ENCODE measurements around the gene ARHGAP24.

The ARHGAP24 gene

DNA sequence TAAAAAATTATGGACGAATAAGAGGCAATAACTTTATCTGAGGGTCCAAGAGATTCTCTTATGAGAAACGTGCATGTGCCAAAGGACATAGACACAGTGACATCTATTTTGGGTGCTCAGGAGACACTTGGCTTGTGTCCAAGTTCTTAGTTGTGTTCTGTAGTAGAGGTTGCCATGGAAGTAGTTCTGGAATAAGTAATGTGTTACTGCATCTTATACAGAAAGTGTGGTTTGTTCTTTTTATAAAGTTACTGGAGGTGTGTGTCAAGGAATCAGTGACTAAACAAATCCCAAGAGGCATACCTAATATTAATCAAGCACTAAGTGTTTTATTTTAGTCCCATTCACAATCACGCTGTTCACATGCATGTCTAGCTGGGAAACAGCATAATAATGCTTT, 305.7 kb downstream of the ARHGAP24 start:
- no peak for DNase-seq
- in situ Hi-C loops (cut with MboI; ENCODE audit: low pct_unique_long_range_greater_than_20kb, low sequenced_read_pairs) = no loop called here

DNA sequence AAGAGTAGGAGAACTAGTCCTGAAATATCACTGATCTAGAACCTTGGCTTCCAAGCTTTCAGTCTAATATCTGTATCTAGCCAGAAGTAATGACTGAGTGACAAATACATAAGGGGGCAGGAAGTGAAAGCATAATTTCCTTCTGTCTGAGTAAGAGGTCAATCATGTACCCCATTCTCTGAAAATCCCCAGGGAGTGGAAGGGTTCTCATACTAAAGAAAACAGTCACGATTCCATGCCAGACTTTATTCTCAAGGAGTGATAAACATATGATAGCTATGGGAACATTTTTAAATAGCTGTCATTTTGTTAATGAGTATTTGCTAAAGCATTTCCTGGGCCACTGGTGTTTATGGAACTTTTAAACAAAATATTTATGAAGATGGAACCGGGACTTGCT, 308.5 kb downstream of the ARHGAP24 start:
- in situ Hi-C loops (cut with MboI; ENCODE audit: low pct_unique_long_range_greater_than_20kb, low sequenced_read_pairs) = no loop called here
- DNase-seq = no peak

DNA sequence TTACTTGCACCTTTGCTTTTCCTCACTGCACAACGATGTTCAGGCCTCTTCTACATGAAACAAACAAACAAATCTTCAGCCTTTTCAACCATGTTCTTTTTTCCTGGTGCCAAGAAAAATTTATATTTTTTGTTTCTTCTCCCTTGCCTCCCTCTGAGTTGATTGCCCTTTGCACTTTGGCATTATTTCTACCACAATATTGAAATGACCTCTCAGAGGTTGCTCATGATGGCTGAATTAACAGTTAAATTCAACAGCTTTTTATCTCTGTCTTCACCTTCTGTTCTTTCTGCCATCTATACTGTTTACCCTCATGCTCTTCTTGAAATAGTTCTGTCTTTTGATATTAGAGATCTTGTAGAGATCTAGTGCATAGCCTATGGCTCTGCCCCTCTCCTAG, 308.9 kb downstream of the ARHGAP24 start:
- DNase-seq = no peak
- in situ Hi-C loops (cut with MboI; ENCODE audit: low pct_unique_long_range_greater_than_20kb, low sequenced_read_pairs) = no loop called here

DNA sequence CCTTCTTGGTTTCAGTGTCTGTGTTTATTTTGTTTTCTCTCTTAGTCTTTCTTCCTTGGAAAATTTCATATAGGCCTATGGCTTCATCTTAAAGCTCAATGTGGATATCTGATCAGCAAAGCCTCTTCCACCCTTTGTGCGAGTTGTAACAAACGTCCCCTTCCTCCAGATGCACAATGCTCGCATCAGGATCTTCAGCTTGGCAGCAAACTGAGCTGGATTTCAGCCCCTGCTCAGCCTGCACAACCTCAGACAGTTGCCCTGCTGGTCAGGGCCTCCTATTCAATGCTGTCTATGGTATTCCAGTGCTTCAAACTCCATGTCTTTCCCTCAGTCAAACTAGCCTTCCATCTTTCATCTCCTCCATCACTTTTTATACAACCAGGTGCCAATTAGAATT, 309.4 kb downstream of the ARHGAP24 start:
- no peak for DNase-seq
- in situ Hi-C loops (cut with MboI; ENCODE audit: low pct_unique_long_range_greater_than_20kb, low sequenced_read_pairs) = no loop called here

DNA sequence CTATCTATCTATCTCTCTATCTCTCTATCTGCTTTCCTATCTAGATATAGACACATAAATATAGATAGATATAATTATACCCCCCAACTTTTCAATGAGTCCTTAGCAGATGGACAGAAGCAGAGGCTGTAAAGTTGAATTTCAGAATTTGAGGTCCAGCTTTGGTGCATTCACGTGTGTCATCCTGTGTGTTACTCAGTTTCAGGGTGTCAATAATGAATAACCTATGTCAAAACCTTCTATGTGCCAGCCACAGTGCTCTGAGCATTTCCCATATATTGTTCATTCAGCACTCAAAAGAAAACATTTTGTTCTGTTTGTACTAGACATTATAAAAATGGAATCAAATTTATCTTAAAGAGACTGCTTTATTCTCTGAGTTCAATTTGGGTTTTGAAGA, 310.0 kb downstream of the ARHGAP24 start:
- no peak for DNase-seq
- in situ Hi-C loops (cut with MboI; ENCODE audit: low pct_unique_long_range_greater_than_20kb, low sequenced_read_pairs) = no loop called here

DNA sequence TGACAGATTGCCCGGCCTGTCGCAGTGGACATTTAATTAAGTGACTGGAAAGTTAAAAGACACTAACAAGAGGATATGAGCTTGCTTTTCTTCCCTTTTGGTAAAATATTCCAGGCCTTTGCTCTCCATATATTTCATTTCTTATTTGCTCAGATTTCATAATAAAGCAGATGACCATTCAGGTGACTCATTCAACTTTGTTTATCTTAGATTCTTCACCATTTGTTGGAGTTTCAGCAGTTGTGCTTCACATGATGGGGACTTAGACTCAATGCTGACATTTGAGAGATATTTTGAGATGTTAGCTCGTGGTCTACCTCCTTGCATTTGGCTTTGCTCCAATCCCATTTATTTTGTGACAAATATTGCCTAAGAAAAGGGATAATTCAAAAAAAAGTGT, 312.2 kb downstream of the ARHGAP24 start:
- in situ Hi-C loops (cut with MboI; ENCODE audit: low pct_unique_long_range_greater_than_20kb, low sequenced_read_pairs) = no loop called here
- DNase-seq = no peak

DNA sequence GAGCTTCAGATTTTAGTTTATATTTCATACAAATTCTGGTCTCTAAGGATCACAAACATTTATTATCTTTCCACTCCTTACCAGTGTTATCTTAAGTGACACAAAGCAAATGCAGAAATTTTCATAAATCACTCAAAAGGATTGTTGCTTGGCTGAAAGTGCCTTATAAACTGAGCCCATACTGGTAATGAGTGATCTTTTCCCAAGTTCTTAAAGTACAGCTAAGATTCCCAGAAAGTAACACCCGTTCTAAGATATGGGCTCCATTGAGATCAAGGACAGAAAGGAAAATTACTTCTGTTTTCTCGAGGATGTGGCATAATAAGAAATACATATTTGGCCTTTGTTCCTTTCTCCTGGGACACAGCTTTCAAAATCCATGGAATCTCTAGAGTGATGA, 313.7 kb downstream of the ARHGAP24 start:
- in situ Hi-C loops (cut with MboI; ENCODE audit: low pct_unique_long_range_greater_than_20kb, low sequenced_read_pairs) = no loop called here
- DNase-seq = no peak

DNA sequence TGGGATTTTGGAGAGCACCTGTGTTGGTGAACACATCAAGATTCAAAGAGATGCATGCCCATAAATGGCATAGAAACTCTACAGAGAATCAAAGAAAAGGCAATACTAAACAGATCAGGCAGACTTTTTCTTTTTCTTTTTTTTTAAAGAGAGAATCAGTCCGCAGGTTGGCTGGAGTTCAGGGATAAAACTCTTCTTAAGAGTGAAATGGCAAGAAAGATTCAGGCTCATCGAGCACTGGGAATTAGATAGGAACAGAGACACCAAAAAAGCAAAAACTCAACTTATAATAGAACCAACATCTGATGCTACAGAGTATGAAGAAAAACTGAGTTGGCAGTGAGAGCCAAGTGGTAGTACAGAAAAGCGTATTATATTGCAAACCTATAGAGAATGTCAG, 314.3 kb downstream of the ARHGAP24 start:
- in situ Hi-C loops (cut with MboI; ENCODE audit: low pct_unique_long_range_greater_than_20kb, low sequenced_read_pairs) = no loop called here
- DNase-seq = no peak

DNA sequence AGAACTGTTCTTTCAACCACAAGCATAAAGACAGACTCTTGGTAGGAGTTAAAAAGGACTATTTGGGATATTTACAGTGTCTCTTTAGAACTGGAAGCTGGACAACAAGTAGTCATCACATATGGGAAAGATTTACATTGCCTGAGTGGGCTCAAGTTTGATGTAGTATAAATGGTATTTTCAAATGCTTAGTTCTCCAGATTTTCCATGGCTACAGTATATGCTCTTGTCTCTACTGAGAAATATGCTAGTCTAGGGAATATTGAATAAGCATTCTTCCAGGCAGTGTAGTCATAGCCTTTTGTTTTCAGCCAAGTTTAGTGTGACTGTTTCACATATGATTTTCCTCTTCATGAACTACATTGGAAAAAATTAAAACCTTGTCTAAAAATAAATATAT, 315.6 kb downstream of the ARHGAP24 start:
- no peak for DNase-seq
- in situ Hi-C loops (cut with MboI; ENCODE audit: low pct_unique_long_range_greater_than_20kb, low sequenced_read_pairs) = no loop called here

DNA sequence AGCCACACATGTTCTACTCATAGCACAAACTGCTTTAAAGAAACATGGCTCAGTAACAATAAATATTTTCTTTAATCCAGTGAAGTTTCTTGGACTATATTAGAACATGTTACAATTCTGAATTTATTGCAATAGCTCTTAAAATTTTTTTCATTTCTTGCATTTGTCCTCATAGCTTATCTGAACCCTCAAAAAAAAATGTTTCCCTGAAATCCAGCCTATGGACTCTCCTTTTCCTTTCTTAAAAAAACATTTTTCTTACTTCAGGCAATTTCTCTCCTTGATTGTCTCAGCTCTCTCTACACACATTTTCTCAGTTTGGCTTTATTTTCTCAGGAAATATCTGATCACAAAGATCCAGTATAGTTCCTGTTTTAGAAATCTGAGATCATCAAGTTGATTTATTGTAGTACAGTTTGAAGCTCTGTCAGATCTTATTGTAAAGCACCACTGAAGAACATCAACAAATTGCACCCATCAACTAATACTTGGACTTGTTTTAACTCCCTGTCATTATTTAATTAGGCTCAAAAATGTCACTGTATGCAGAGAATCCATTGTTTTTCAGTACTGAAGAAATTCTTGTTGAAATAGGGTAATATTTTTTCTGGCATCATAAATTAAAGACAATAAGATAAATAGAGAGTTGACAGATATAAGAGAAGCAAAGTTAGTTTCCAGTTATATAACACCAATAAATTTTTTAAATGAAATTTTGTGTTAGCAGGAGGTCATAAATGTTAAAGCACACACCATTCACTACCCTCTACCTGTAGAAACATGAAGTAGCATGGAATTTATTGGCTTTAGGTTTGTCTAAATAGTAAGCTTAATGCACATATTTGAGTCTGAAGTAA, 317.7 kb downstream of the ARHGAP24 start:
- no peak for DNase-seq
- in situ Hi-C loops (cut with MboI; ENCODE audit: low pct_unique_long_range_greater_than_20kb, low sequenced_read_pairs) = no loop called here

DNA sequence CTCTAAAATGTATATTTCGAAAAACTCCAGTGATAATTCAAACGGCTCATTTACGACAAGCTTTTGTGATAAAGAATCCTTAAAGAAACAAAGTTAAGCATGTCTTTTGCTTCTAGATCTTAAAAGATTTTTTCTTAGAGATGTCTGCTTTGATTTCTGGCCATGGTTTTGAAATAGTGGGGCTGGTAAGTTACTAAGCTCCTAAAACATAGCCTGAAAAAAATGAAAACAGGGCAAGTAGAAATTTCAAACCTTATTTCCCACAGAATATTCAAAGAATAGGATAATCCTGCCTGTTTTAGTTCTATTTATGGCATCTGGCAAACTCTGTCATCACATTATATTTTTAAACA, 318.3 kb downstream of the ARHGAP24 start:
- in situ Hi-C loops (cut with MboI; ENCODE audit: low pct_unique_long_range_greater_than_20kb, low sequenced_read_pairs) = no loop called here
- DNase-seq = no peak

DNA sequence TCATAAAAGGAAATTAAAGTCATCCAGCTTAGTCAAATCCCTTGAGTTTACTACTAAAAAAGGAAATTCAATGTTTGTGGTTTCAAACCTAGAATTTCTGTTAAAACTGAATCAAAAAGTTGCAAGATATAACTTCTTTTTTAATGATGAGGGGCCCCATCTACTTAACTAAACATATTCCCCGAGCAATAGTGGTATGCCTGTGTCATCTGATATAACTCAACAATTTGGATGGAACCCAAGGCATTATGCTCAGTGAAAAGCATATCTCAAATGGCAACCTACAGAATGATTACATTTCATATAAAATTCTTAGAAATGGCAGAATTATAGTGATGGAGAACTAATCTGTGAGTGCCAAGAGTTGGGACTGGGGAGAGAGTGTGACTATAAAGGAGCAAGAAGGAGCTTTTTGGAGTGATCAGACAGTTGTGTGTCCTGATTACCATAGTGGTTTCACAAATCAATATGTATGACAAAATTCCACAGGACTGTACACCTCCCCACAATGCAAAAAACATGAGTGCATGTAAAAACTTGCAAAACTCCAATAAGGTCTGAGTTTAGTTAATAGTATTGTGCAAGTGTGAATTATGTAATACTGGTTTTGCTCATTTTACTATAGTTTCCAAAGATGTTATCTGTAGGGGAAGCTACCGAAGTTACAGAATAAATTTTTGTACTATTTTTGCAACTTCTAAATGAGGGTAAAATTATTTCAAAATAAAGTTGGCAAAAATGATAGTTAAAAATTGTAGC, 323.2 kb downstream of the ARHGAP24 start:
- DNase-seq = no peak
- in situ Hi-C loops (cut with MboI; ENCODE audit: low pct_unique_long_range_greater_than_20kb, low sequenced_read_pairs) = no loop called here

DNA sequence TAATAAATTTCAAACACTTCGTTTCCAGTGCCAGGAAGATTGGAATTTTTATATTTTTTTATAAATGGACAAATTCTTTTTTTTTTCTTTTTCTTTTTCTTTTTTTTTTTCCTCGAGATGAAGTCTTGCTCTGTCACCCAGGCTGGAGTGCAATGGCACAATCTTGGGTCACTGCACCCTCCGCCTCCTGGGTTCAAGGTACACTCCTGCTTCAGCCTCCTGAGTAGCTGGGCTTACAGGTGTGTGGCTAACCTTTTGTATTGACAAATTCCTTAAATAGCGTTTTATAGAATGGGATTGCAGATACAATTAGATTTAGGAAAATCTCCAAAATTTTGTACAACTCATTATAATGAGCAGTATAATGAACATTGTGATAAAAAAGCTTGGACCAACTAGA, 328.9 kb downstream of the ARHGAP24 start:
- DNase-seq = no peak
- in situ Hi-C loops (cut with MboI; ENCODE audit: low pct_unique_long_range_greater_than_20kb, low sequenced_read_pairs) = no loop called here

DNA sequence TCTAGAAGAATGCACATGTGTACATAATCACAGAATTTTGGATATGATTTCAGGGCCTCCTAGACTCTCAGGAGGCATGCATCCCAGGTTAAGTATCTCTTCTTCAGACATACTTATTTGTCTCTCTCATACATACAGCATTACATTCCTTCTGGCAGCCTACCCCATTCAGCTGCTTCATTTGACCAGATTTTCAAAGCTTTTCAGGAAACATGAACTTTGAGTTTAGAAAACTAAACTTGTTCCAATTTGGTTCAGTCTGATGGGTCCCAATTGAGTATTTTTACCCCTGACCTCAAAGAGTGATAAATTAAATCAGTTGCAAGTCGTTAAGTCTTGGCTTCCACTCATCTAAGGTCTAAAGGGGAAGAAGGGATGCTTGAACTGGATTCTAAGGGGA, 330.9 kb downstream of the ARHGAP24 start:
- no peak for DNase-seq
- in situ Hi-C loops (cut with MboI; ENCODE audit: low pct_unique_long_range_greater_than_20kb, low sequenced_read_pairs) = no loop called here

DNA sequence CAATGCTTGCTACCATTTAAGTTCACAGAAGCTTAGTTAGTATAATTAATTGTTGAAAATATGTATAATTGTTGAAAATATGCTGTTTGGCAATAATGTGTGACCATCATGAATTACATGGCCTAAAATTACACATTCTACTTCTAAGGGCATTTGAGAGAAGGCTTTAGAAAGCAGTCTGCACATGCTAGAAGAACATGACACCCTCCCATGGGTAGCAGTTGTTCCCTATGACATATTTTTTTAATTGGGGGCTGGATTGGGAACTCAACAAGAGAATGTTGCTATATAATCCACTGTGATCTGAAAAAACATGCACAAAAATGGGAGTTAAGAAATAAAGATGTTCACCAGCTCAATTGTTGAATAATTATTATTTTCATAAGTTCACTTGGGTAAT, 331.4 kb downstream of the ARHGAP24 start:
- no peak for DNase-seq
- in situ Hi-C loops (cut with MboI; ENCODE audit: low pct_unique_long_range_greater_than_20kb, low sequenced_read_pairs) = no loop called here

DNA sequence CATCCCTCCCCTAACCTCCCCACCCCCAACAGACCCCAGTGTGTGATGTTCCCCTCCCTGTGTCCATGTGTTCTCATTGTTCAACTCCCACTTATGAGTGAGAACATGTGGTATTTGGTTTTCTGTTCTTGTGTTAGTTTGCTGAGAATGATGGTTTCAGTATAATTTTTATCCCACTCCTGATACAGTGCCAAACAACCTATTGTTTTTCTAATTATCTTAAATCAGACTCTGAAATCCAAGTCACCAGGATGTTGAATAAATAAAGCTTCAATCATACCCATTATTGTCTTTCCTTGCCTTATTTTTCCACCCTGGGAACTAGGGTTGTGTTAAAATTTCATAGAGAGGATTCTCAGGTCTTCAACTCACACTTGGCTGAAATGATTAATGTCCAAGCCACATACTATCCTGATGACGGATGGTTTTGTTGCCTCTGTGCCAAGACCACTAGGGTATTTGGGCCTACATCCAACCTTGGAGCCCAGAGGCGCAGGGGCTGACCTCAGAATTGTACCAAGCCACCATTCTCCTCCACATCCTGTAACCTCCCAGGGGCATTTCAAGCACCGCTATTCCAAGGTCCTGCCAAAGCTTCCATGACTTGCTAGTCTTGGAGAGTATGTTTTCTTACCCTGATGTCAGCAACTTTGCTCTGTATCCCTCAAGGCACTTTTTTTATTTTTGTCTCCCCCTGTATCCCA, 332.4 kb downstream of the ARHGAP24 start:
- no peak for DNase-seq
- in situ Hi-C loops (cut with MboI; ENCODE audit: low pct_unique_long_range_greater_than_20kb, low sequenced_read_pairs) = no loop called here

DNA sequence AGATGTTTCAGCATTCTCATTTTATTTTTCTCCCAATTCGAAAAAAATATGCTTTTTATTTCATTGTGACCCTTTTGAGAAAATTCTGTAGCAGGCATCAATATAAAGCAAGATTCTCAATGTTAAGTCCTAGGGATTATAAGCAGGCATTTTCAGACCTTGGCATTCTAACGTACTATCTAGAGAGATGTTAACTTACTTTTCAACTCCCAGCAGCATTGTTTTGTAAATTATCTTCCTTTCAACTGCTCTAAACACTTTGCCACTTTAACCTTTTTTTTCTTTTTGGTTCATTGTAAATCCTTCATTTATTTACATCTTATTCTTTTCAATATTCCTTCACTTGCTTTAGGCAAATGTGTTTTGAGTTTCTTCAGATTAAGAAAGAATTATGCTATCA, 333.2 kb downstream of the ARHGAP24 start:
- no peak for DNase-seq
- in situ Hi-C loops (cut with MboI; ENCODE audit: low pct_unique_long_range_greater_than_20kb, low sequenced_read_pairs) = no loop called here

DNA sequence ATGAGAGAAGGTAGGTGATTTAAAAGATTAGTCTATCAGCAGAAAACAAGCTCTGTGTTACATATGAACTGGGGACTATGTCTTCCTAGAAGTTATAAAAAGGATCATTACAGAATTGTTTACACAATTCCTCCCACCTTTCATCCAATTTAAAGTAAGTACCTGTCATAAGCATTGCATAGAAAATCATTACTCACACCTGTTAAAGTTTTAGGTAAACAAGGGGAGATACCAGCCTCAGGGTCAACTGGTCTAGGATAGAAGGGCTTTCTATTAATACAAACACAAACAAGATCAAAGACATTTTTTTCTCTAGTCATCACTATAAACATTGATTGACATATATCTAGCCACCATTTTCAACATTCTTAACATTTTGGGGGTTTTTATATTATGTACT, 333.9 kb downstream of the ARHGAP24 start:
- no peak for DNase-seq
- in situ Hi-C loops (cut with MboI; ENCODE audit: low pct_unique_long_range_greater_than_20kb, low sequenced_read_pairs) = no loop called here

DNA sequence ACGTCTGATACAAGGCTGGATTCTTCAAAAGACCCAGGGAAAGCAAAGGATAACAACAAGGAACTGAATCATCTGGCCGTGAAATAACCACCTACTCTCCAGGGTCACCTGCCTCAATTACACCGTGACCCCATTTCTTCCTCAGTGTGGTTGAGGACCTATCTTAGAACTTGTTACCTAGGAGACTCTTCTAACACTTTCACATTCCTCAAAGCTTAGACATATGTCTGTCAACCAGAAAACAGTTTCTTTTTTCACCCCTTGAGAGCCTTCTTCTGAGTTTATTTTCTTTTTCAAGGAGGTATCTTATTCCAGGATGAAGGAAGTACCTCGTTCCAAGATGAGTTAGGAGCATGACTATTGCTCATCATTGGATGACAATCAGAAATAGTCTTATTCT, 337.8 kb downstream of the ARHGAP24 start:
- no peak for DNase-seq
- in situ Hi-C loops (cut with MboI; ENCODE audit: low pct_unique_long_range_greater_than_20kb, low sequenced_read_pairs) = no loop called here

DNA sequence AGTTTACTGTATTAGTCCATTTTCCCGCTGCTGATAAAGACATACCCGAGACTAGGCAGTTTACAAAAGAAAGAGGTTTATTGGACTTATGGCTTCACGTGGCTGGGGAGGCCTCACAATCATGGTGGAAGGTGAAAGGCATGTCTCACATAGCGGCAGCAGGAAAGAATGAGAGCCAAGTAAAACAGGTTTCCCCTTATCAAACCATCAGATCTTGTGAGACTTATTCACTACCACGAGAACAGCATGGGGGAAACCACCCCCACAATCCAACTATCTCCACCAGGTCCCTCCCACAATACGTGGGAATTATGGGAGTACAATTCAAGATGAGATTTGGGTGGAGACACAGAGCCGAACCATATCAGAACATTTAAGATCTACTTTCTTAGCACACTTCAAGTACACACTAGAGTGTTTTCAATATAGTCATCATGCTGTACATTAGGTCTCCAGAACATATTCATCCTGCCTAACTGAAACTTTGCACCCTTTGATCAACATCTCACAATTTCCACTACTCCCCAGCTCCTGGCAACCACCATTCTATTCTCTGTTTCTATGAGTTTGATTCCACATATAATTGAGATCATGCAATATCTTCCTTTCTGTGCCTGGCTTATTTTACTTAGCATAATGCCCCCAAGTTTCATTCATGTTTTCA, 341.0 kb downstream of the ARHGAP24 start:
- DNase-seq = no peak
- in situ Hi-C loops (cut with MboI; ENCODE audit: low pct_unique_long_range_greater_than_20kb, low sequenced_read_pairs) = no loop called here

Measured in KBM-7 (cell line).